Choroid plexus epithelial cell (primary cell): Measurements from ENCODE around the gene POMT2.
A peak's percentile ranks its signal among the peaks of the same experiment; 100 is the strongest.

ENCODE experiments used
- DNase-seq: peaks from one replicate; pipeline ENCODE4 v3.0.0-alpha.2; 2010; ENCODE audit warnings: low read depth
- H3K4me3 ChIP-seq: 2 replicates; pipeline ENCODE4 v1.5.1; 2011; ENCODE audit warnings: low read depth, mild to moderate bottlenecking, control low read depth, low read length, moderate library complexity
- CTCF ChIP-seq: conservative IDR thresholded peaks from 2 replicates; pipeline ENCODE4 v1.5.1; 2011; ENCODE audit warnings: low read depth, mild to moderate bottlenecking, control low read depth, inconsistent platforms, low read length, moderate library complexity

POMT2 gene

DNA sequence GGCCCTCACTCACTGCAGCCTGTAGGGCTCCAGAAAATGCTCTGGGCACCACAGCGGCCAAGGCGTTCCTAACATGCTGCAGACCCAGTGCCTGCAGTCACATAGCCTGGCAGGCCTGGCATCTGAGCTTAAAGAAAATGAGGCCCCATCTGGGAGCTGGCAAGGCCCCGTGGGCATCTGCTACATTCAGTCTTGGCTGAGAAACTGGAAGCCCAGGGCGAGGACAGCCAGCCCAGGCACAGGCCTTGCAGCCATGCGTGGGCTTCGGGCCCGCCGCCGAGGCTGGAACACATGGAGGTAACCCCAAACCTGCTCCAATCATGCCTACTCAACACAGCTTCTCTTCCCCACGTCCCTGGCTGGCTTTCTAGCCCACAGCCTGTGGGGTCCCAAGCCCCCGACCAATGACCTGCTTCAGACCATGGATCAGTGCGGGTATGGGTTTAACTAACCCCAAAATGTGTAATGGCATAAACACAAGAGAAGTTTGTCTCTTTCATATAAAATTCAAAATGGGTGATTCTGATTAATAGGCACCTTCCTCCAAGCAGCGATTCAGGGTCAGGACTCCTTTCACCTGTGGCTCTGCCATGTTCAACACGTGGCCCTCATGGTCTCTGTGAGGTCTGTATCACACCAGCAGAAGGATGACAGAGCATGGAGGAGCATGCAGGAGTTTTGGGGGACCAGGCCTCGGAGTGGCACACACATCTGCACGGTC is 56.1 kb downstream of the POMT2 start:
- H3K4me3 ChIP-seq, result no peak overlapping the region
- no peak for DNase-seq
- no peak for TF ChIP-seq CTCF

- peak; percentile 10 for DNase-seq
- TF ChIP-seq CTCF, result no peak
- H3K4me3 ChIP-seq, result no peak overlapping the region
Observed at GRCh38 chr14:77260631-77261030, 60.1 kb downstream of the POMT2 start.

- no peak for TF ChIP-seq CTCF
- no peak overlapping the region for H3K4me3 ChIP-seq
- DNase-seq, result no peak
Observed at GRCh38 chr14:77260199-77260598, 60.5 kb downstream of the POMT2 start.

- DNase-seq, result no peak
- H3K4me3 ChIP-seq, result no peak overlapping the region
- TF ChIP-seq CTCF, result no peak
Observed at GRCh38 chr14:77259025-77259715, 61.5 kb downstream of the POMT2 start.

DNA sequence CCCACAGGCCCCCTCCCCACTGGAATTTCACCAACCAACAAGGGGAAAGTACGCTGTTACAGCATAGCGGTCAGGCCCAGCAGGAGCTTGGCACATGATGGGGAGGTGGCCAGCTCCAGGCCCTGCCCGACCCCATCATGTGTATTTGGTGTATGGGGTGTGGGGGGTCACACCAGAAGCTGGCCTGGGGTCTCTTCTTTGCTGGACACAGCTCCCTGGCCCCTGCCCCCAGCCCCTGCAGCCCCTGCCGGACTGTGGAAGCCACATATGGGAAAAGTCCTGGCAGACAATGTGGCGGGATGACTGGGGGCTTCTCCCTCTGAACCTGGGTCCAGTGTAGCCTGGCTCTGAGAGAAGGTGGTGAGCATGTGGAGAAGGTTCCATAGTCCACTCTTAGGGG is 62.1 kb downstream of the POMT2 start:
- DNase-seq, result no peak
- no peak overlapping the region for H3K4me3 ChIP-seq
- no peak for TF ChIP-seq CTCF

DNA sequence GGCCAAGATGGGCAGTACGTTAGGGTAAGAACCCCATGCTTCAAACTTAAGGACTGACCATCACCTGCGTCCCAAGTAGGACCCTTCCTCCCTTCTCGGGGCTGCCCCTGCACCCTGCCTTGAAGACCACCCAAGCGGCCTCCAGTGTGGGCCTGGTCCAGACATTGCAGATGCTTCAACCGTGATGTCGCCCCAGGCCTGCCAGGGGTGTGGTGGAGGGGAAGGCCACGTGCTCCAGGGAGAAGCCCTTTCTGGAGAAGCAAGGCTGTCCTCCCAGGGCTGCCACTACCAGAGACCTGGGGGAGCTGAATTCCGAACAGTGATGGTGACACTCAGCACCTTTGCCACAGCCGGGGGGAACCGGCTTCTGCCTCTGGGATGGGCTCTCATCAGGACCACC is 63.0 kb downstream of the POMT2 start:
- no peak for TF ChIP-seq CTCF
- H3K4me3 ChIP-seq, result no peak overlapping the region
- no peak for DNase-seq

DNA sequence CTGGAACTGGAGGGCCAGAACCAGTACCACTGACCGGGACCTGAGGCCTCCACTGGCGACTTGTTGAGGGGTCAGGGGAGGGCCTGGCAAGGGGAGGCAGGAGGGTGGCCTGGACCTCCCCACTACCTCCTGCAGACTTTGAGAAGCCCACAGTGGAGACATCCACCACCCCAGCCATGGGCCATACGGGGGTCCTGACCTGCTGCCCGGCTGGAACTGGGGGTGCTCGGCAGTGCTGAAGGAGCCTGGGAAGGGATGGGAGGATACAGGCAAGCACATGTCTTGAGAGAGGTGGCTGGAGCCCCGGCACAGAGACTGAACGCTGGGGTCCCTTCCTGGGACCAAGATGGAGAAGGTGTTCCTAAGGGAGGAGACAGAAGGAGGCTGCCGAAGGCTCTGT is 64.0 kb downstream of the POMT2 start:
- TF ChIP-seq CTCF, result no peak
- H3K4me3 ChIP-seq, result no peak overlapping the region

More for the DNA sequence above, 64.0 kb downstream of the POMT2 start:
- DNase-seq, result no peak
